ENCODE data around the gene MYPN. TPM values are rescaled to one million over a fixed set of nuclear protein-coding genes. Genes with fewer than 3 reads are reported as not detected.

MYPN gene
- total and polyA plus RNA-seq, 4 donors: 0.01 to 0.08 (median 0.03) TPM; not detected in 1

DNA sequence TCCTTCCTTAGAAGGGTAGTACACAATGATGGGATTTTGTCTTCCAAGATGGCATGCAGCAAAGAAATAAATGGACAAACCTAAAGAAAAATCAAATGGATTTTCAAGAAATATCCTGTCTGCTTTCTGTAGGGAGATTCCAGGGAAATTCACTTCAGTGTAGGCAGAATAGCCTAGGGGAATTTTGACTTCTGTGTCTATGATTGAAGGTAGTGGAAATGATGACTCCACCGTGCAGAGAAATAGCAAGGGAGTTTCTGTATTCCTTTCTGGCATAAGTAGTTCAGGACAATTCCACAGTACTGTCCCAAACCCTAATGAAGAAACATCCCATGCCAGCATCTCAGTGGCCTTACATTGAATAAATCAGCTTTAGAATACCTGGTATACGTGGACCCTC, 113.1 kb downstream of the MYPN start:
- no peak overlapping the region for H3K4me3 ChIP-seq (ENCODE audit: low read depth in 1 of 3, low read length in 3 of 3)
- WGBS: 89% methylated on average over 2 of the region's 2 CpGs

More for the DNA sequence above, 113.1 kb downstream of the MYPN start:
- H3K27ac ChIP-seq (ENCODE audit: low read depth in 1 of 2, low read length in 2 of 2): no peak overlapping the region
- TF ChIP-seq FOXA2 (IDR thresholded peaks at IDR 0.05): no peak
- no peak for TF ChIP-seq JUND (IDR thresholded peaks at IDR 0.05)
- TF ChIP-seq HNF4G (IDR thresholded peaks at IDR 0.05): no peak
- no peak for TF ChIP-seq ZBTB33 (IDR thresholded peaks at IDR 0.05)
- TF ChIP-seq, protein P1, sequence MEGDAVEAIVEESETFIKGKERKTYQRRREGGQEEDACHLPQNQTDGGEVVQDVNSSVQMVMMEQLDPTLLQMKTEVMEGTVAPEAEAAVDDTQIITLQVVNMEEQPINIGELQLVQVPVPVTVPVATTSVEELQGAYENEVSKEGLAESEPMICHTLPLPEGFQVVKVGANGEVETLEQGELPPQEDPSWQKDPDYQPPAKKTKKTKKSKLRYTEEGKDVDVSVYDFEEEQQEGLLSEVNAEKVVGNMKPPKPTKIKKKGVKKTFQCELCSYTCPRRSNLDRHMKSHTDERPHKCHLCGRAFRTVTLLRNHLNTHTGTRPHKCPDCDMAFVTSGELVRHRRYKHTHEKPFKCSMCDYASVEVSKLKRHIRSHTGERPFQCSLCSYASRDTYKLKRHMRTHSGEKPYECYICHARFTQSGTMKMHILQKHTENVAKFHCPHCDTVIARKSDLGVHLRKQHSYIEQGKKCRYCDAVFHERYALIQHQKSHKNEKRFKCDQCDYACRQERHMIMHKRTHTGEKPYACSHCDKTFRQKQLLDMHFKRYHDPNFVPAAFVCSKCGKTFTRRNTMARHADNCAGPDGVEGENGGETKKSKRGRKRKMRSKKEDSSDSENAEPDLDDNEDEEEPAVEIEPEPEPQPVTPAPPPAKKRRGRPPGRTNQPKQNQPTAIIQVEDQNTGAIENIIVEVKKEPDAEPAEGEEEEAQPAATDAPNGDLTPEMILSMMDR (IDR thresholded peaks at IDR 0.05; ENCODE audit: low read depth, low read length, missing input control): no peak
- TF ChIP-seq HNF4A (conservative IDR thresholded peaks at IDR 0.05): no peak
- TF ChIP-seq, protein P2, sequence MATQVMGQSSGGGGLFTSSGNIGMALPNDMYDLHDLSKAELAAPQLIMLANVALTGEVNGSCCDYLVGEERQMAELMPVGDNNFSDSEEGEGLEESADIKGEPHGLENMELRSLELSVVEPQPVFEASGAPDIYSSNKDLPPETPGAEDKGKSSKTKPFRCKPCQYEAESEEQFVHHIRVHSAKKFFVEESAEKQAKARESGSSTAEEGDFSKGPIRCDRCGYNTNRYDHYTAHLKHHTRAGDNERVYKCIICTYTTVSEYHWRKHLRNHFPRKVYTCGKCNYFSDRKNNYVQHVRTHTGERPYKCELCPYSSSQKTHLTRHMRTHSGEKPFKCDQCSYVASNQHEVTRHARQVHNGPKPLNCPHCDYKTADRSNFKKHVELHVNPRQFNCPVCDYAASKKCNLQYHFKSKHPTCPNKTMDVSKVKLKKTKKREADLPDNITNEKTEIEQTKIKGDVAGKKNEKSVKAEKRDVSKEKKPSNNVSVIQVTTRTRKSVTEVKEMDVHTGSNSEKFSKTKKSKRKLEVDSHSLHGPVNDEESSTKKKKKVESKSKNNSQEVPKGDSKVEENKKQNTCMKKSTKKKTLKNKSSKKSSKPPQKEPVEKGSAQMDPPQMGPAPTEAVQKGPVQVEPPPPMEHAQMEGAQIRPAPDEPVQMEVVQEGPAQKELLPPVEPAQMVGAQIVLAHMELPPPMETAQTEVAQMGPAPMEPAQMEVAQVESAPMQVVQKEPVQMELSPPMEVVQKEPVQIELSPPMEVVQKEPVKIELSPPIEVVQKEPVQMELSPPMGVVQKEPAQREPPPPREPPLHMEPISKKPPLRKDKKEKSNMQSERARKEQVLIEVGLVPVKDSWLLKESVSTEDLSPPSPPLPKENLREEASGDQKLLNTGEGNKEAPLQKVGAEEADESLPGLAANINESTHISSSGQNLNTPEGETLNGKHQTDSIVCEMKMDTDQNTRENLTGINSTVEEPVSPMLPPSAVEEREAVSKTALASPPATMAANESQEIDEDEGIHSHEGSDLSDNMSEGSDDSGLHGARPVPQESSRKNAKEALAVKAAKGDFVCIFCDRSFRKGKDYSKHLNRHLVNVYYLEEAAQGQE (IDR thresholded peaks at IDR 0.05): no peak
- no peak for TF ChIP-seq EGR1 (IDR thresholded peaks at IDR 0.05; ENCODE audit: low read depth in 2 of 2)
- TF ChIP-seq SP1 (IDR thresholded peaks at IDR 0.05): no peak
- TF ChIP-seq RAD21 (IDR thresholded peaks at IDR 0.05): no peak
- no peak for TF ChIP-seq NR2F2 (IDR thresholded peaks at IDR 0.05)
- no peak for TF ChIP-seq FOXA1 (IDR thresholded peaks at IDR 0.05)
- TF ChIP-seq, protein P3, sequence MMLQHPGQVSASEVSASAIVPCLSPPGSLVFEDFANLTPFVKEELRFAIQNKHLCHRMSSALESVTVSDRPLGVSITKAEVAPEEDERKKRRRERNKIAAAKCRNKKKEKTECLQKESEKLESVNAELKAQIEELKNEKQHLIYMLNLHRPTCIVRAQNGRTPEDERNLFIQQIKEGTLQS (IDR thresholded peaks at IDR 0.05): no peak
- no peak for TF ChIP-seq MAX (IDR thresholded peaks at IDR 0.05)
- TF ChIP-seq YY1 (IDR thresholded peaks at IDR 0.05): no peak
- TF ChIP-seq RXRA (IDR thresholded peaks at IDR 0.05): no peak
- no peak for TF ChIP-seq TAF1 (conservative IDR thresholded peaks at IDR 0.05)
- no peak for TF ChIP-seq GABPA (IDR thresholded peaks at IDR 0.05 in 1 of 2, conservative IDR thresholded peaks at IDR 0.05 in 1 of 2)
- H3K4me1 ChIP-seq (ENCODE audit: control insufficient read depth in 4 of 4, insufficient read depth in 4 of 4, low read length in 3 of 4): no peaks in the 10 kb centered on the region
- DNase-seq (ENCODE audit: low spot score): no peak
- no peak overlapping the region for H3K9ac ChIP-seq (ENCODE audit: low read depth in 1 of 2, low read length in 2 of 2)
- no peaks in the 10 kb centered on the region for H3K36me3 ChIP-seq (ENCODE audit: control insufficient read depth in 4 of 4, insufficient read depth in 3 of 4, low read depth in 1 of 4, low read length in 3 of 4)
- H3K27me3 ChIP-seq (ENCODE audit: control insufficient read depth in 4 of 4, insufficient read depth in 4 of 4, low read length in 3 of 4): no peaks in the 10 kb centered on the region
- no peaks in the 10 kb centered on the region for H3K9me3 ChIP-seq (ENCODE audit: control insufficient read depth in 4 of 4, low read length in 3 of 4)
